HG02870 (cell line): ENCODE data around the gene COPS7A.
A peak's percentile ranks its signal among the peaks of the same experiment; 100 is the strongest.

Experiments used
- ATAC-seq: cut with Tn5 transposase; IDR thresholded peaks from one replicate; pipeline ENCODE4 v1.9.1; 2021; ENCODE audit warnings: mild to moderate bottlenecking, moderate library complexity; ENCODE audit not compliant: unreplicated experiment

COPS7A gene

DNA sequence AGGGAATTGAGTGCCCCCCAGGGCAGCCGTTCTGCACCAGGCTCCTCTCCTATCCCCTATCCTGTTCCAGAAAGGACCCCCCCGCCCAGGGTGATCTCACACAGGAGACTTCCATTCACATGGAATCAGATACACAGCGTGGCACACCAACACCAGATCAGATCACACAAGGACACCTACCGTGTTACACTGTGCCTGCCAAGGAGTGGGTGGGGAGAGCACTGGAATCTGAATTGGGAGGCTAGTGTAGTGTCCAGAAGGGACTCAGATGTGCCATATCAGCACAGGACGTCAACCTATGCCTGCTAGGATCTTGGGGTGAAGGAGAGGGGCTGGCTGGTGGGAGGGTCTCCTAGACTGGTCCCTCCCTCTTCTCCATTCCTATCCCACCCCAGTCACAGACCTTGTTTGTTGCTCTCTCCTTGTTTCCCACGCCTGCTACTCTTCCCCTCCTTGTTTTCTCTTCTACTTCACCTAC lies 44.6 kb downstream of the COPS7A start:
- no peak for ATAC-seq

DNA sequence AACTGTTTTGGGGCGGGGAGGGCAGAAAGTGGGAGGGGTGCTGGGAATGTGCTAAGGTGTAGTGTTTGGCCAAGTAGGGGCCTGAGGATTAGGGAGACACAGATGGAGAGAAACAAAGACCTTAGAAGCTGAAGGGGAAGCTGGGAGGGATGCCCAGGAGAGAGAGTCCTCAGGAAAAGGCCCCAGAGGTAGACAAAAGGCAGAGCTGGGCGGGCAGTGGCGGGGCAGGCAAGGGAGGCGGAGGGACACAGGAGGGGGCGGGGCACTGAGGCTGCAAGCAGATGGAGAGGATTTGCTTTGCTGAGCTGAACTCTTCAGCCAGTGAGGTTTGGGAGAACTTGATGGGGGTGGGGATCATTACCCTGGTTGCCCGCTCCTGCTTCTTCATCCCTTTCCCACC lies 45.1 kb downstream of the COPS7A start:
- no peak for ATAC-seq

- no peak for ATAC-seq
Observed at GRCh38 chr12:6769666-6770065, 45.8 kb downstream of the COPS7A start.

- no peak for ATAC-seq
Observed at GRCh38 chr12:6770094-6770493, 46.2 kb downstream of the COPS7A start.

- ATAC-seq, result no peak
Observed at GRCh38 chr12:6770600-6770999, 46.8 kb downstream of the COPS7A start.

DNA sequence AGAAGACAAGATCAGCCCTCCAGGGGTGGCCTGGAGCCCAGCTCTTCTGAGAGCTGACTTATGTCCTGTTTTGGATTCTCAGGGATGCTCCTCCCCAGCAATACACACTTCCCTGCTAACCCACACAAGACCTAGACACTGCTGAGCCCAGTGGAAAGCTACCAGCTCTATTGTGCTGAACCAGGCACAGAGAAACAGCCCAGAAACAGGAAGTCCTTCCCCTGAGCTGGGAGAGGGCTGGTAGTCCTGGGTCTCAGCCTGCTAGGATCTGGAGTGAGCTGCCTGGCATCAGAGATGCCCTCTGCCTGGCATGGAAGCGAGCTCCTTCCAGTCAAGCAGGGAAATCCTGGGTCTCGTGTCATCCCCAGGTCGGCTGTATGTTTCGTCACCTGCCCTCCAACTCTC lies 47.2 kb downstream of the COPS7A start:
- ATAC-seq, result no peak

DNA sequence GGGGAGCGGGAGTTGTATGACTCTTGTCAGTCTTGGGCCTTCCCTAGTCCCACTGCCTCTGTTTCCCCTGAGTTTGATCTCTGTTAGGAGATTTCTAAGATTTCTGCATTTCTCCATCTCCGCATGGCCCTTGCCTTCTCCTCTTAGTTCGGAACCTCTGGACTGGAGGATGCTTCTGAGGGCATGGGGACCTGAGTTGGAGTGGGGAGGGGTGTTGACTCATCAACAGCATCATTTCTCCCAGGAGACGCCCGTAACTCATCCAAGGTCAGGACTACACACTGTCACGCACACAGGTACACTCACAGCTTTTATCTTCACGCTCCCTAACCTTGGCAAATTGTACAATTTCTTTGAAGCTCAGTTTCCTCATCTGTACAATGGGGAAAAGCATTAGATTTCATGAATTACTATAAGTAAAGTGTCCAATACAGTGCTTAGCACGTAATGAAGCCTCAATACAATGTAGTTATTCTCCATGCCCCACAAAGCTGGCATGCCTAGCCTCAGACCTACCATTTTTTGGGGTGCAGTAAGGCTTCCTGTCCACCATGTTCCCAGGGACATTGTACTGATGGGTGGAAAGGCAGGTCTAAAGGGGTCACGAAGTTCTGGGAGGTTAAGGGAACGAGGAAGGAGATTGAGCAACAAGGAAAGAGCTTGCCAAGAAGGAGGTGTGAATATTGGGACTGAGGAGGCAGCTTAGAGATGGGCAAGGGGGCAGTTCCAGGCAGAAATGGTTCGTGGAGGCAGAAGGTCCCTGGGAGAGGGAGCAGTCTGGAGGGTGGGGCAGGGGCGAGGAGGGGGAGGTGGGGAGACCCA lies 47.9 kb downstream of the COPS7A start:
- no peak for ATAC-seq

DNA sequence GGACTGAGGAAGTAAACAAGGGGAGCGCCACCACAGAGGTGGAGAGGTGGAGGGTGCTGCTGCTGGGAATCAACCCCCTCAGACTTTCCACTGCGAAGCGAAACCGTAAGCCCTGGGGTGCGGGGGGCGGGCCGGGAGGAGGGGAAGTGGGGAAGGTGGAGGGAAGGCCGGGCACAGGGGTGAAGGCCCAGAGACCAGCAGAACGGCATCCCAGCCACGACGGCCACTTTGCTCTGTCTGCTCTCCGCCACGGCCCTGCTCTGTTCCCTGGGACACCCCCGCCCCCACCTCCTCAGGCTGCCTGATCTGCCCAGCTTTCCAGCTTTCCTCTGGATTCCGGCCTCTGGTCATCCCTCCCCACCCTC lies 48.5 kb downstream of the COPS7A start, which contains the start of gene LAG3:
LAG3 (plus strand) TSS at position 190 of the 365 bp plus-strand sequence. CDS start 333 bp downstream, outside the sequence.
- no peak for ATAC-seq

DNA sequence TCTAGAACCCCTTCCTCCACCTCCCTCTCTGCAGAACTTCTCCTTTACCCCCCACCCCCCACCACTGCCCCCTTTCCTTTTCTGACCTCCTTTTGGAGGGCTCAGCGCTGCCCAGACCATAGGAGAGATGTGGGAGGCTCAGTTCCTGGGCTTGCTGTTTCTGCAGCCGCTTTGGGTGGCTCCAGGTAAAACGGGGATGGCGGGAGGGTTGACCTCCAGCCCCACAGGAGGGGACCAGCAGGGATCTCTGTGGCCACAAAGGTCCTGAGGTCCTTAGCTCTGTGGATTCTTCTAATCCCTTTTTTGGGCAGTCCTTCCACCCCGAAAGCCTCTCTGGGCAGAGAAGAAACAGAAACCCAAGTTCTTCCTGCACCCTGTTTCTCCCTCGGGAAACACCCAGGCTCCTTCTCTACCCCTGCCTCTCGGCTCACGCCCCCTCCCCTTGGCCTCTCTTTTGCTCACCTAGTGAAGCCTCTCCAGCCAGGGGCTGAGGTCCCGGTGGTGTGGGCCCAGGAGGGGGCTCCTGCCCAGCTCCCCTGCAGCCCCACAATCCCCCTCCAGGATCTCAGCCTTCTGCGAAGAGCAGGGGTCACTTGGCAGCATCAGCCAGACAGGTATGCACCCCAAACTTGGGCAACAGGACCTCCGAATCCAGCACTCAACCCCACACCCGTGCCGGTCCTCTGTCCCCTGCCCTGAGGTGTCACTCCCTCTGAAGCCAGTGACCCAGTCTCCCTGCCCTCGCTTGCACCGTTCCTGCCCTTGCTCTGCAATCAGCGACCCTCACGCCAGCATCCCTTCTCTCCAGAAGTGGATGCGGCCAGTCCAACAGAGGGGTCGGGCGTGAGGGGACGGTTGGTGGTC lies 49.1 kb downstream of the COPS7A start:
- ATAC-seq, result no peak

GRCh38 chr12:6773590-6774351 lies 49.9 kb downstream of the COPS7A start:
- ATAC-seq, result no peak

DNA sequence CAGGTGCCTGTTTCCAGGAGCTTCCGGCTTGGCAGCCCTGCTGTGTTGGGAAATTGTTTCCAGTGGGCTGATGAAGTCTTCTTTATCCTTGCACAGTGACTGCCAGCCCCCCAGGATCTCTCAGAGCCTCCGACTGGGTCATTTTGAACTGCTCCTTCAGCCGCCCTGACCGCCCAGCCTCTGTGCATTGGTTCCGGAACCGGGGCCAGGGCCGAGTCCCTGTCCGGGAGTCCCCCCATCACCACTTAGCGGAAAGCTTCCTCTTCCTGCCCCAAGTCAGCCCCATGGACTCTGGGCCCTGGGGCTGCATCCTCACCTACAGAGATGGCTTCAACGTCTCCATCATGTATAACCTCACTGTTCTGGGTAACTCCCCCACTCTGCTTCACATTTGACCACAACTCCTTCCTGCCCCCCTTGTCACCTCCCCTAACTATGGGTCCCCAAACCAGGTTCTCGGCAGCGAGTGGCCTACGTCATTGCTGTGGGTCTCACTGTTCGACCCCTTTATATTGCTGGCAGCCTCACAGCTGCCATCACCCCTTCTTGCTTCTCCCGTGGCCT lies 50.7 kb downstream of the COPS7A start:
- ATAC-seq, result no peak

- no peak for ATAC-seq
Observed at GRCh38 chr12:6775185-6776174, 51.6 kb downstream of the COPS7A start.

GRCh38 chr12:6777386-6777785 lies 53.5 kb downstream of the COPS7A start:
- ATAC-seq, result no peak

- ATAC-seq, result no peak
Observed at GRCh38 chr12:6778217-6778573, 54.3 kb downstream of the COPS7A start.

DNA sequence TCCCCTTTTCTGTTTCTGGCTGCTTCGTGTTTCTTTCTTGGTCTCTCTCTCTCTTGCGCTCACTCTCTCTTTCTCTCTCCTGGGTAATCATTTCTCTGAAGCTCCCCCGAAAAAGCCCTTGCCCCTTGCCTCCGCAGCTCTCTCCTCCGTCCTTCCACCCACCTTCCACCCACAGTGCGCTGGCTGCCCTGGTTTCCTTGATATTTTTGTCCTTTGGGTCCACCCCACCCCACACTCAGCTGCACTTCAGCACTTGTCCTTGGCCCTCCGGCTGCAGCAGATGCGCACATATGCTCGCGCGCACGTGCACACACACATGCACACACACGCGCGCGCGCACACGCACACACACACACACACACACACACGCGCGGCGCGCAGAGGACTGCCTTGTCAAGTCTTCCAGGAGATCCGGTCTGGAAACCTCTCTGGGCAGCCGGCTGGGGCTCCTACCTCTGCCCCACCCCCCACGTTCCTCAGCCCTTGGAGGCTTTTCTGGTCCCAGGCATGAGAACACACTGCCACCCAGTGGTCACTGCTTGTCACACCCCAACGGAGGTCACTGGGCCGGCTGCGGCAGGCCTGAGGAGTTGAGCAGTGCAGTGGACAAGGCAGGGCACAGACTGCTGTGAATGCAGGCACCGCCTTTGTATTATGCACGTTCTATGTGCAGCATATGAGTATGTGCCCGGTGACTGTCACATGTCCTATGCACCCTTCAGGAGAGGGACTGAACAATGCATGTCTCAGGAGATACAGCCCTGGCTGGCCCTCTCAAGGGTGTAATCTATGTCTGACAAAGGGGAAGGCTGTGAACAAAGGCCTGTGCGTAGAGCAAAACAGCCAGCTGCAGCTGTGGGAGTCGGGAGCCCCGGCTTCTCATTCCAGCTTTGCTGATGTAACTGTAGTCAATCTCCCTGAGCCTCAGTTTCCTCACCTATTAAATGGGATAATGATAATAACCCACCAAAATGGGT lies 55.0 kb downstream of the COPS7A start:
- peak; percentile 70 for ATAC-seq

- ATAC-seq, result no peak
Observed at GRCh38 chr12:6779708-6780432, 56.0 kb downstream of the COPS7A start.

GRCh38 chr12:6780573-6780972 lies 56.7 kb downstream of the COPS7A start:
- ATAC-seq, result no peak
